Skeletal muscle cell (primary cell): ENCODE results near the gene ARHGDIA.

ENCODE experiments used
- DNase-seq: peaks from one replicate; pipeline ENCODE4 v3.0.0-alpha.2; 2010; ENCODE audit warnings: low read depth
- H3K4me3 ChIP-seq: 2 replicates; pipeline ENCODE4 v1.5.1; 2011; ENCODE audit warnings: low read depth, mild to moderate bottlenecking, control low read depth, low read length, moderate library complexity

Gene ARHGDIA

DNA sequence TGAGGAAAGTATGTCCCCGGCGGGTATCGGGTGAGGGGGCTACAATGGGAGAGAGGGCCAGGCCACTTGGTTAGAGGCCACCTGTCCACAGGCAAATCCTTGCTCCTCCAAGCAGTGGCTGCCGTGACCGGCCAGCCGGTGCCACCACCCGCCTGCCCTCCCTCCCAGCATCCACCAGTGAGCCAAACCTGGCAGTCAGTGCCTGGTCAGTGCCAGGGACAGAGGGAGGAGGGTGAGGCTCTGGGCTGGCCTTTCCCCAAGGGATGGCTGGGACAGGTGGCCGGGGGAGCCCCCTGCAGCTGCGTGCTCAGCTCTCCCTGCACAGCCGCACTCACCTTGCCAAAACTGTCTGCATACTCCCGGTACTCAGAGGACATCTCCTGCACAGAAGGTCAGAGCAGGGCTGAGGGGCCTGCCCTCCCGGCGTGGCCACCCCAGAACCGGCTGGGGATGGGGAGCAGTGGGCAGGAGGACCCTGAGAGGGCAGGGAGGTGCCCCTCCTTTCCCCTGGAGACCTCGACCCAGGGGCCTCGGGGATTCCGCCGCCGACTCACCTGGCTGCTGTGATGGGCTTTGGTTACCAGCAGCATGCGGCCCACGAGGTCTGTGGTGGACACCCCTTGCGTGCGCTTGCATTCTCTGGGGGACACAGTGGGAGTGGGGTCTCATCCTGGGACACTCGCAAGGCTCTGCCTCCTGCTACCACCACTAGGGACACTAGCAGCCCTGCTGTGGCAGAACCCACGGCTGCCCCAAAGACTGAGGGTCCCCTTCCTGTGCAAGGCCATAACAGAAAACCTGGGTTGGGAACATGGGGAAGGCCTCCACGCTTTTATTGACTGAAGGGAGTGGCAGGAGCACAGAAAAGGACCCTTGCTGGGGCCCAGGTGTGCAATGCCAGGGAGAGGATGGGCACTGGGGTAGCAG lies 36.3 kb upstream of the ARHGDIA start:
- no peak for DNase-seq
- no peak overlapping the region for H3K4me3 ChIP-seq

DNA sequence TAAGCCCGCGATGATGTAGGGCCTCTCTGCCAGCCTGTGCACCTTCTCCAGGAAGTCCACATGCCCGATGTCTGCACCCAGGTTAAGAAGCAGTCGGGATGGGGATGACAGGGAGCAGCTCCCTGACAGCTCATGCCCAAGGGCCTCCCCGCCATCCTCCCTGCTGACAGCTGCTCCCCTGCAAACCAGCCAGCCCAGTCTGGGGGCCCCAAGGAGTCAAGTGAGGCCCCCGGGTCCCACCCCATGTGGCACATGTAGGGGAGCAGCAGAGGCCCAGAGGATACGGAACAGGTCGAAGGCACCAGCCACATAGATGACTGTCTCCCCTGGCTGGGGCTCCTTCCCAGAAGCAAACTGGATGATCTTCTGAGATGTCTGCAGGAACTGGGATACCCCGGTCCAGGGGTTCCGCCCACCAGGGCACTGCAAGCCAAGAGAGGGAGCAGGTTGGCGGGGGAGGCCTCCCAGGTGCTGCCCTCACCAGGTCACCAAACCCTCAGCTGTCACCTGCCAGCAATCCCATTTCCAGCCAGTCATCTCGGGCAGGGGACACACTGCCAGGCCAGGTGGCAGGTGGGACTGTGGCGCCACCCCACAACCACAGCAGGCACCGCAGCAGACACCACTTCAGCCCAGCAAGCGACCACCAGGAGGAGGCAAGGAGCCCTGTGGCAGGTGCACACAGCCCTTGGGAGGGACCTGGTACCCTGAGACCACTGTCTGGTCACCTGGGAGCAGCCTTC lies 35.5 kb upstream of the ARHGDIA start:
- DNase-seq: no peak
- H3K4me3 ChIP-seq: no peak overlapping the region

DNA sequence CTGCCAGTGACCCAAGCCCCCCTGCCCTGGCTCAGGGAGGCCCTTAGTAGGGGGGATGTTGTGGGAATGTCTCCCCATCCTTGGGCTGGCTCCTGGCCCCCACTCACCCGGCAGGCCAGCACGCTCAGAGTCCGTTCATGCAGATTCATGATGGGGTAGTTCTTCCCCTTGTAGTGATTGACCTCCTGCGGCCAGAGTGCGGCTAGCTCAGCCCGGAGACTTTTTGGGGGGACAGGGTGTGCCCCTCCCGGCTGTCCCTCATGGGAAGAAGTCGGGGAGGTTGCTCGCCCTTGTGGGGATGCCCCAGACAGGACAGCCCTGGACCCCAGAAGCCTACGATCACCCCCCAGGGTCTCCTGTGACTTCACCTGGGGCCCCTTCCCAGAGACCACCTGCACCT lies 34.9 kb upstream of the ARHGDIA start:
- no peak overlapping the region for H3K4me3 ChIP-seq
- DNase-seq: no peak

DNA sequence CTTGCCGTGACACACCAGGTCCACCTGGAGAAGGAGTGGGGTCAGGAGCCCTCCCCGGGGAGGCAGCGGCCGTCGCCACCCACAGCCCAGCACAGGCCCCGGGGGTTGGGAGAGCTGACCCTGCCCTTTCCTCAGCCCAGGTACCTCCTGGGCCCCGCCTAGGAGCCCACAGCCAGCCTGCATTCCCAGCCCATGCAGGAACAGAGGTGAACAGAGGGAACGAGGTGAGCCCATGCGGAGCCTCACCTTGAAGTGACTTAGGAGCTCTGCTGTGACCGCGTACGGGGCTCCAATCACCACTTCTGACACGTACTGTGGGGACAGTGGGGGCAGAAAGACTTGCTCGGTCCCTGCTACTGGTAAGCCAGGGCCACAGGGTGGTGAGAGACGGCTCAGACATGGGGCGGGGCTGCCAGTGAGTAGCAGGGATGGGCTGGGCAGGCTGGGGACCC lies 34.3 kb upstream of the ARHGDIA start:
- no peak overlapping the region for H3K4me3 ChIP-seq
- DNase-seq: no peak

DNA sequence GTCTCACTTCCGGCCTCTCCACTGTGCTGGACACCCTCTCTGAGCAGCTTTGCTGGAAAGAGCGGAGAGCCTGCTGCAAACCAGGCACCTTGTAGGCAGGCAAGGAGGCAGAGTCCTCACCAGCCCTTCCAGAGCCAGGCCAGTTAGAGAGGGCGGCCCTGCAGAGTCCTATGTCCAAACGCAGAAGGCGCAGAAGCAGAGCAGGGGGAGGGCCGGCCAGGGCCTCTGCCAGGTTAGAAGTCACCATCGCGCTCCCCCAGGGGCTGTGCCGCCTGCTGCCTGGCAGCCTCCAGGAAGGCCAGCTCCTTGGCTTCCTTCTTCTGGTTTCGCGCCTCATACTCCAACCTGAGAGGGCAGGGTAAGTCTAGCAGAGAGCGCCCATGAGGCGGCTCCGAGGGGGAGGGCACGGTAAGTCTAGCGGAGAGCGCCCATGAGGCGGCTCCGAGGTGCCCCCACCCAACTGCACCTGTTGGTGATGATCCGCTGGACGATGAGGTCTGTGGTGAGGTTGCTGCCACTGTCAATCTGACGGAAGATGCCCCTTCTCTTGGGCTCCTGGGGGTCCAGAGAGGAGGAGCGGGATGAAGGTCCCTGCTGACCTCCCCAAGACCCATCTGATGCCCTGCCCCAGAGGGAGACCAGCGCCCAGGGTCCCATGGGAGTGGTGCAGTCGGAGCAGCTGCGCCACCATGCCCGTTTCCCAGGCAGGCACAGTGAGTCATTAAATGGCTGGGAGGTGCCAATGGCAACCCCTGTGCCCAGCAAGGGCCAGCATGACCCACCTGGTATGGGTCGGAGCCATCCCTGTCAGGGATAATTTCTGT lies 33.7 kb upstream of the ARHGDIA start:
- DNase-seq: no peak
- no peak overlapping the region for H3K4me3 ChIP-seq

DNA sequence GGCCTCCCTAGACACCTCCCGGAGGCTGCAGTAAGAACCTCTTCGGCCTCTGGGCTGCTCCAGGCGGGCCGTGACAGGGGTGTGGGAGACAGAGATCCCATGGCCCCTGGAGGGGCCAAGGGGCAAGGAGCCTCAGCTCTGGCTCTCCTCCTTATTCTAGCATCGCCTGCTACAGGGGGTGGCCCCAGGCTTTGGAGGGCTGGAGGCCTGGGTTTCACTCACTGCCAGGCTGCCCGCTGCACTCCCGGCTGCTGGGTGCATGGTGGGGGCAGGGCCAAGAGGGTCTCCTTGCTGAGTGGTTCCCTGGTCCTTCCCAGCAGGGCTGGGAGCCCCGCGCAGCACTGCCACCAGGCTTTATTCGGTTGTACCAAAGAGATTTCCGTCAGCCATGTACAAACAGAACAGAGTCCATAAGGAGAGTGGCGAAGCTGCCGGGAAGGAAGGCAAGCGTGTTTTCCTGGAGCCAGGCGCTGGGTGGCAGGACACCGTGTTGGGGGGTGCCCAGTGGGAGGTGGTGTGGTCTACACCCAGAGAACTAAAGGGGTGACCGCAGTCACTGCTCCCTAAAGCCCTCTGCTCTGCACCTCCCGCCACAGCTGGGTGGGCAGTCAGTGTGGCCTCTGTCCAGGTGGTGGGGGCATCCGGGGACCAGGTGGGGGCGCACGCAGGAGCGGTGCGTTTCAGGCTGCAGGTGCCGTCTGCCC lies 32.9 kb upstream of the ARHGDIA start:
- DNase-seq: no peak
- H3K4me3 ChIP-seq: no peak overlapping the region

DNA sequence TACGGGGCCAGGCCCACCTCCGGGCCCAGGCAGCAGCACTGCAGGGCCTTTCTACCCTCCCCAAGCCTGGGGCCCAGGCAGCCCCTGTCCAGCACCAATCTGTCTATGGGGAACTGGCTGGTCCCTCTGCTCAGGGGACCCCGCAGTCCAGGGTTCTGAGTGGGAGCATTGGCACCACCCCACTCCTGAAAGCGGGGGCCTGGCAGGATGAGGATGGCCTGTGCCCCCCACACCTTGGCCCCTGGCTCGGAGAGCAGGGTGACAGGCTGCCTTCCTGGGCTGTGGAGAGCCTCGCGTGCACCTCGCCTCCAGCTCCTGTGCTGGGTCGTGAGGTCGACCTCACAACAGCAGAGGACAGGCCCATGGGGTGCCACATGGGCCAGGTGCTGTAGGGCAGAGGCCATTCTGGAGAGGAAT lies 32.3 kb upstream of the ARHGDIA start:
- H3K4me3 ChIP-seq: no peak overlapping the region
- DNase-seq: no peak

DNA sequence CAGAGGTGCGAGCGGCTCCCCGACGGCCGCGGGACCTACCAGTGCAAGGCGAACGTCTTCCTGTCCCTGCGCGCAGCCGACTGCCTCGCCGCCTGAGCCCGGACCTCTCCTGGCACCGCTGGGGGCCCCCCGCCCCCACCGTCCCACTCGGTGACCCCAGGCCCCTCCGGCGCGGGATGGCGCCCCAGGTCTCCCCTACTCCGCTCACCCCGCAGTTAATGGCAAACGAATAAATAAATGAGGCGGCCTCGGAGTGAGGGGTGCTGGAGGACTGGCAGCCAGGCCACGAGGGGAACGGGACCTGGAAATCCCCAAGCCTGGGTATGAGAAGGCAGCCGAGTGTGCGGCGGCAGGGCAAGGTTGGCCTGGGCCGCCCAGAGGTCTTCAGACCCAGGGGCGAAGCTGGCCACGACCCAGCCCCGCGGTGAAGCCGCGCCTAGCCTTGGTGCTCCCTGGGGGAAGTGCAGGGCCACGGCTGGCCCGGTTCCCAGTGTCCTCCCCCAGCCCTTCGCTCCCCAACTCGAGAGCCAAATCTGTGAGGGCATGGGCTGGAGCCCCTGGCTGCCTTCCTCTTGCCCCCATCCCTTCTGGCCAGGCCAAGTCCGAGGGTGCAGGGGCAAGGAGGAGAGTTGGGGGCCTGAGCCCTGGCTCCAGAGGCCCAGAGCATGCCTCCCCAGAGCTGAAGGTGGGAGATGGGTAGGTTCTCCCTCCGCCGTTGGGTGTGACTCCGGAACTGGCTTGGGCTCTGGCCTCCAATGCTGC lies 31.7 kb upstream of the ARHGDIA start:
- DNase-seq: no peak
- peak overlapping the region; percentile 42 for H3K4me3 ChIP-seq

DNA sequence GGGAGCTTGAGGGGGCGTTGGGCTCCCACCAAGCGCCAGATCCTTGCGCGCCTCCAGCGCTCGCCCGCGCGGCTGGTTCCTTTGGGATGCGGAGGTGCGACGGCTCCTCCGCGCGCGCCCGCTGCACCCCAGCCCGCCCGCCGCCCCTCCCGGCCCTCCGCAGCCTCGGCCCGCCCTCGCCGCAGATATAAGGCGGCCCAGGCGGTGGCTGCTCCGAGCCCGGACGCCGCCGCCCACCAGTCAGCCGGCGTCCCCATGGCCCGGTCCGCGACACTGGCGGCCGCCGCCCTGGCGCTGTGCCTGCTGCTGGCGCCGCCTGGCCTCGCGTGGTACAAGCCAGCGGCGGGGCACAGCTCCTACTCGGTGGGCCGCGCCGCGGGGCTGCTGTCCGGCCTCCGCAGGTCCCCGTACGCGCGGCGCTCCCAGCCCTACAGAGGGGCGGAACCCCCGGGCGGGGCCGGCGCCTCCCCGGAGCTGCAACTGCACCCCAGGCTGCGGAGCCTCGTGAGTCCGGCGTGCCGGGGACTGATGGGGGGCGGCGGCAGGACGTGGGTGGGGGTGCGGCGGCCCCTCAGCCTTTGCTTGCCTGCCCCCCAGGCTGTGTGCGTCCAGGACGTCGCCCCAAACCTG lies 31.0 kb upstream of the ARHGDIA start, which contains the start of gene NPB:
Gene NPB (plus strand): TSS at position 216 of the 630 bp plus-strand sequence. CDS start 40 bp downstream, at position 256.
- no peak for DNase-seq
- H3K4me3 ChIP-seq: peak within 1 kb of the TSS; percentile 42

DNA sequence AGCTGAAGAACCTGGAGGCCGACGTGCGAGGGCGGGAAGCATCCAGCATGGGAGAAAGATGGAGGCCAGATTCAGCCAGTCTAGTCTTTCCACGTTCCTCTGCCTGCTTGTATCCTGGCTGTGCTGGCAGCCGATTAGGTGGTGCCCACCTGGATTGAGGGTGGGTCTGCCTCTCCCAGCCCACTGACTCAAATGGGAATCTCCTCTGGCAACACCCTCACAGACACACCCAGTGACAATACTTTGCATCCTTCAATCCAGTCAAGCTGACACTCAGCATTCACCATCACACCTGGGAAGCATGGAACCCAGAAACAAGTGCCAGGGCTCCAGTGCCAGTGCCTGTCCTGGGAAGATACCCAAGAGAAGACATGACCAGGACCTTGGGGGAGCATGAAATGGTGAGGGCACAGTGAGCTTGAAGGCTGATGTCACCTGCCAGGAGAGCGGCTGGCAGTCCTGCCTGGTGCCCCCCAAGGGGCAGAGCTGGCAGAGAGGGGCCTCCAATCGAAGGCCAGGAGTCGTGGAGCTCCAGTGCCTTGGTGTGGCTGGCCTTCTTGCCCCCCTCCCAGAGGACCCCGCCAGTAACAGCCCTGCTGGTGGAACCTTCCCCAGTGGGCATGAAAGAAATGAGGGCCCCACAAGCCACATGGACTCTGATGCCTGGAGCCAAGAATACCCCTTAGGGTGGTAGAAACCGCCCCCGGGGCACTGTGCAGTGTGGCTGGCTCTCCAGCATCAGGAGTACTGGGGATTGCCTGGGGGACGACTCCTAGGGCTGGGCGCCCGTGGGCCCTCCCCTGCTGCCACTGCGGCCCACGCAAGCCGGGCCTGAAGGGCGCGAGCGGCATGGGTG lies 30.3 kb upstream of the ARHGDIA start:
- H3K4me3 ChIP-seq: peak overlapping the region; percentile 42

DNA sequence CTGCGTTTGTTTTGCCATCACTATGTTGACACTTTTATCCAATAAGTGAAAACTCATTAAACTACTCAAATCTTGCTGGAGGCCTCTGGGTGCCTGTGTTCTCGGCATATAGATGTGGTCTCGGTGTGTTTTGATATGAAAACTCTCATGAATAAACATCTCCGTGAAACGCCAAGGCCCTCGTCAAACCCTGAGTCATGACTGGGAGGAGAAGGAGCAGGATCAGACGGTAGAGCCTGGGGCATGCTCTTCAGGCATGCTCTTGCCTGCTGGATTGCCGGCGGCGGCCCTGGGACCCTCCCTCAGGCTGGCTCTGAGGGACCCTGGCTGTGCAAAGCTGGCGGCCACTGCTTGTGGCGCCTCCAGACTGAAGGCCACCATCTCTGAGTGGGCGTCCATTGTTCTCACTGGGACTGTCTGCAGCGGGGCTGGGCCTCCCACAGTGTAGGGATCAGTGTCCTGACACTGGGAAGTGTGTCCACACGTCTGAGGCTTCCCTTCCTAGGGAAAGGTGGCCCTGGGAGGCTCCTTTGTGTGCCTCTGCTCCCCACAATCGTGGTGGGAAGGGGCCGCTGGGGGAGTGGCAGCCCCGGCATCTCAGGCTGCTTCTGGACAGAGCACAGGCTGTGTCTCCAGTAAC lies 29.2 kb upstream of the ARHGDIA start:
- no peak overlapping the region for H3K4me3 ChIP-seq
- DNase-seq: no peak

More for the DNA sequence above, 30.3 kb upstream of the ARHGDIA start:
- DNase-seq: no peak

DNA sequence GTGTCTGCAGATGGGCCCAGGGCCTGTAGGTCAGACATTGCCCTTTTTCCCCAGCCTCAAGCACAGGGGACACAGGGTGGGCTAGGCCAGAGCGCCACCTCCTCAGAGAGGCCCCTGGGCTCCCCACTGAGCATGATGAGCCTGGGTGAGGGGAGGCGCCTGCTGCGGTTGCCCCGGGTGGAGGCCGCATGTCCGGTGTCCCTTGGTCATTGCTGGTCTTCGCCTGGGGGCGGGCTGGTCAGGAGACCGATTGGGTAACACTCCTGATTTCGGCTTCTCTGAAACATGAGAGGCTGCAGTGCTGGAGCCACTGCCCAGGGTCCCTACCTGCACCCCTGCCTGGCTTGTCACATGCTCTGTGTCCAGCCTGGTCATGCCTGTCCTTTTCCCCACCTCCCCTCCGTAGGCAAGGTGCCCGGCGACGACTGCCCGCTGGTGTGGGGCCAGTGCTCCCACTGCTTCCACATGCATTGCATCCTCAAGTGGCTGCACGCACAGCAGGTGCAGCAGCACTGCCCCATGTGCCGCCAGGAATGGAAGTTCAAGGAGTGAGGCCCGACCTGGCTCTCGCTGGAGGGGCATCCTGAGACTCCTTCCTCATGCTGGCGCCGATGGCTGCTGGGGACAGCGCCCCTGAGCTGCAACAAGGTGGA lies 28.5 kb upstream of the ARHGDIA start:
- H3K4me3 ChIP-seq: no peak overlapping the region
- DNase-seq: no peak

DNA sequence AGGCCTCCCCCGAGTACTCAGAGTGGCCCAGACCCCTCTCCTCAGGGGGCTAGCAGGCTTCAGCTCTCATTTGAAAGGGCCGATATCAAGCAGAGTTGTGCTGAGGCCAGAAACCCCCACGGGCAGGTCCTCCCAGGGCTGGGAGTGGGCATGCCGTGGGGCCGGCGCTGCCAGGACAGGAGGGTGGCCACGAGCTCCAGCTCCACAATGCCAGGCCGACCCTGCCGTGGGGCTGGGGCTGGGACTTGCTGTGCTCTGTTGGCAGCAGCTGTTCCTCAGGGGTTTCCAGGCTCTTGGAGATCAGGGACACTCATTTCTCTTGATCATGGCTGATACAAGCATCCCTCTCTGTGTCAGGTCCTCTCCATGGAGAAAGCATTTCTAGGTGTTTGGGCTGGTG lies 27.7 kb upstream of the ARHGDIA start:
- no peak overlapping the region for H3K4me3 ChIP-seq

DNA sequence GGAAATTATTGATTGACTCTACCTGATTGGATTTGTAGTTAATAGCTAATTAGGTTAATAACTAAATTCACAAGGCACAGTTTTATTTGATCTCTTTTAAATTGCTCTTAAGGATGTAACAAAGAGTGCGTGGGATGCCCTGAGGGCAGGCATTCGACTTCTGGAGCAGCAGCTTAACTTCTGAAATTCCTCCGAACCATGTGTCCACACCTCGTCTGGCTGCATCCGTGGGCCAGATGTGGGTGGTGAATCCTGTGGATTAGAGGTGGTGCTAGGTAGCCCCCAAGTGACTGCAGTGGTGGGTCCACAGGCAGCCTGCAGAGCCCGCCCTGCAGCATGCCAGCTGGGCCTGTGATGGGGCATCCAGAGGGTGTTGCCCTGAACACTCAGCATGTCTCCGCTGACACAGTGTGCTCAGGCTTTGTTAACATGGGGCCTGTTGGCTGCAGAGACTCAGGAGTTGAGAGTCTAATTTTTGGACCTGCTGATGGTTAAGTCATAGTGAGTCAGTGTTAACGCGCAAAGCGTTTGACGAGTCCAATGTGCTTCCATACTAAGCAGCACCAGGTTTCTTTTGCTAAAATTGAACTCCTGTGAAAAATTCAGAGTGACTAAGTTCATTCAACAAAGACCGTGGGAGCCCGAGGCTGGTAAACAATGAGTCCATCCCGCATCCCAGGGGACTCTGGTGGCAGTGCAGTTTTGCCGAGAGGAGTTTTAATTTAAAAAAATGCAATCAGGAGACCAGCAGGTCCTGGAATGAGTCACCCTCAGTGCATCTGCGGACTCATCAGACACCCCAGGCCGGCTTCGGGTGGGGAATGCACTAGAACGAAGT lies 27.1 kb upstream of the ARHGDIA start:
- peak; percentile 63 for DNase-seq
- no peak overlapping the region for H3K4me3 ChIP-seq

More for the DNA sequence above, 27.7 kb upstream of the ARHGDIA start:
- no peak for DNase-seq

DNA sequence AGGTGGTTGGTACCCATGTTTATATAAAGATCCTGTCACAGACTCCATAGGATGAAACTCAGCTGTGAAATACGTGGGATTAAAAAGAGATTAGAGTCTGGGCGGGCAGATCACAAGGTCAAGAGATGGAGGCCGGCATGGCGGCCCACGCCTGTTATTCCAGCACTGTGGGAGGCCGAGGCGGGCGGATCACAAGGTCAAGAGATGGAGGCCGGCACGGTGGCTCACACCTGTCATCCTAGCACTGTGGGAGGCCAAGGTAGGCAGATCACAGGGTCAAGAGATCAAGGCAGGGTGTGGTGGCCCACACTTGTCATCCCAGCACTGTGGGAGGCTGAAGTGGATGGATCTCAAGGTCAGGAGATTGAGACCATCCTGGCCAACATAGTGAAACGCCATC lies 24.3 kb upstream of the ARHGDIA start:
- H3K4me3 ChIP-seq: no peak overlapping the region
- no peak for DNase-seq

DNA sequence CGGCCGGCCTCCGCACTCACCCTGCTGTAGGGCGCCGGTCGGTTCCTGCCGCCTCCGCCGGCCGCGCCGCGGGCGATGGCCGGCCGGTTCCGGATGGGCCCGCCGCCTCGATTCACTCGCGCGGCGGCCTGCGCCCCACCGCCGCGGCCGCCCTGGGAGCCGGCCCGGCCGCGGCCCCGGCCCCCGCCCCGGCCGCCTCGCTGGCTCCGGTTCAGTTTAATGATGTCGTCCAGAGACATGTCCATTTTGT lies 20.1 kb upstream of the ARHGDIA start:
- no peak for DNase-seq
- peak overlapping the region; percentile 86 for H3K4me3 ChIP-seq
